Measurements from ENCODE around the gene CABLES1. TPM values are rescaled to one million over a fixed set of nuclear protein-coding genes. Genes with fewer than 3 reads are reported as not detected.

CABLES1 gene
- polyA plus RNA-seq, 2 of the 4 experiments (the other 2 are of a cell fraction): 4.5 to 8.6 TPM

- TF ChIP-seq ATOH8 (CRISPR knock-in tag; IDR thresholded peaks at IDR 0.05; ENCODE audit: low read depth): no peak
- no peak for TF ChIP-seq ZSCAN20 (CRISPR knock-in tag; IDR thresholded peaks at IDR 0.05)
- no peak for TF ChIP-seq HOXB5 (CRISPR knock-in tag; IDR thresholded peaks at IDR 0.05)
Measured at GRCh38 chr18:23186781-23187180, 51.5 kb downstream of the CABLES1 start (continued).

DNA sequence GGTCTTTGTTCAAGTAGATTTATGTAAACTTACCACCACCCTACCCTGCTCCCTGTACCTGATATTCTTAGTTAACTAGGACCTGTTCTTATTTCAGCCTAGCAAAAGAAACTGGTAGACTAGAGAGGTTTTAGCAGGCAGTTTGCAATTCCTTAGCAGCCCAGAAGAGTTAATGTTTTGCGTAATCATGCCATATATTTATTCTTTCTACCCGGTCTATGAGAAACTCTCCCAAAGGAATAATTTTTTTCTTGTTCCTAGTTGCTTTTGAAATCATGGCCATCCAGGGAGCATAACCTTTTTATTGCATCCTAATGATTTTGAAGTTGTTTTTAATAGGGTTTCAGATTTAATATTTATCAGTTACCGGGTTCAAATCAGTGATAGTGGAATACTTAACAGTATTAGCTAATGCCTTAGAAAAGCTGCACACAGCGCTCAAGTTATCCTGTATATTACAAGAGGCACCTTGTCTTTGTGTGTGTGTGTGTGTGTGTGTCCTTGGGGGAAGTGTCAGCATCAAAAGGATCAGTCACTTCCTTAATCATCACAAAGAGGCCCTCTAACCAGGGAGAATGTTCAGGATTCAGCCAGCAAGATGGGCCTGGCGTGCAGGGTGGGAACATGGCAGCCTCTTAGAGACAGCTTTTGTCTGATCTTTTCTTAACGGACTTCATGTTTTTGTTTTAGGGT, 52.9 kb downstream of the CABLES1 start:
- Histone ChIP-seq H3K4me1 (no peaks in the 10 kb centered on the region), H3K27ac (no peak overlapping the region), H3K4me2 (no peak overlapping the region), H3K9me3 (no peaks in the 10 kb centered on the region), H3K4me3 (no peak overlapping the region)
- POLR2A ChIA-PET: no interaction called here
- no peak for TF ChIP-seq ATOH8 (CRISPR knock-in tag; IDR thresholded peaks at IDR 0.05; ENCODE audit: low read depth)
- no peak for TF ChIP-seq HOXB13 (CRISPR knock-in tag; IDR thresholded peaks at IDR 0.05; ENCODE audit: low read depth)
- TF ChIP-seq MYC (IDR thresholded peaks at IDR 0.05; ENCODE audit: borderline replicate concordance, low read length): no peak
- TF ChIP-seq EHMT2 (IDR thresholded peaks at IDR 0.05; ENCODE audit: low read depth): no peak
- TF ChIP-seq HDAC2 (IDR thresholded peaks at IDR 0.05): no peak
- no peak for TF ChIP-seq CBX8 (IDR thresholded peaks at IDR 0.05)
- TF ChIP-seq ZC3H11A (IDR thresholded peaks at IDR 0.05): no peak
- no peak for TF ChIP-seq NR3C1 (IDR thresholded peaks at IDR 0.05)
- no peak for TF ChIP-seq TP53 (CRISPR knock-in tag; IDR thresholded peaks at IDR 0.05)
- no peak for TF ChIP-seq KDM1A (IDR thresholded peaks at IDR 0.05; ENCODE audit: low read depth)
- 86% methylated on average over 6 of the region's 6 CpGs for WGBS (ENCODE audit: missing lambda C conversion rate)
- ATAC-seq (no peak), DNase-seq (ENCODE audit: low read depth in 1 of 2, low spot score in 1 of 2) (no peak), FAIRE-seq (no peak)
- CTCF ChIA-PET: no interaction called here

DNA sequence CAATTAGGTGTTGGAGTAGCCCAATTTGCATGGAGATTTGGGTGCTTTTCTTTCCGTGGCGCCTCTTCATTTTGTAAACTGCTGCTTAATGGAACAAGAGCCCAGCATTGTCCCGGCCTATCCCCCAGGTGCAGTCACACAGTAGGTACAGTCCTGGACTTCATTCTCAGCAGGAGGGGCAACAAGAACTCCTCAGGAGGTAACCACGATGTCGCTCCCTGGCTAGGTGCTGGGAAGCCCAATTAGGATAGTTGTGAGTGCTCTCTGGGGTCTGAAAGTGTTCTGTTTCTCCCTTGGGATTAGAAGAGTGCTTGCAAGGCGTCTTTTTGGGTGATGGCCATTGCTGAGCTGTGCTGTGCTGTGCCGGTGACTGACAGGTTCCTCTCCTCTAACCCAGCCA, 53.8 kb downstream of the CABLES1 start:
- 94% methylated on average over 7 of the region's 7 CpGs for WGBS (ENCODE audit: missing lambda C conversion rate)
- POLR2A ChIA-PET: no interaction called here
- TF ChIP-seq NPAS2 (CRISPR knock-in tag; IDR thresholded peaks at IDR 0.05; ENCODE audit: borderline replicate concordance) (no peak), FOSL2 (IDR thresholded peaks at IDR 0.05) (no peak), FOSL2 (CRISPR knock-in tag; IDR thresholded peaks at IDR 0.05) (no peak), MAFK (IDR thresholded peaks at IDR 0.05; ENCODE audit: partially characterized antibody) (no peak), CHD2 (IDR thresholded peaks at IDR 0.05; ENCODE audit: low read length, partially characterized antibody) (no peak), ZNF302 (CRISPR knock-in tag; IDR thresholded peaks at IDR 0.05) (no peak), NFE2L2 (conservative IDR thresholded peaks at IDR 0.05; ENCODE audit: low read length) (no peak), HOXA7 (CRISPR knock-in tag; IDR thresholded peaks at IDR 0.05) (no peak), HEYL (CRISPR knock-in tag; IDR thresholded peaks at IDR 0.05) (no peak), EP300 (IDR thresholded peaks at IDR 0.05) (no peak)

More for the DNA sequence above, 53.8 kb downstream of the CABLES1 start:
- ATAC-seq: no peak
- Histone ChIP-seq H3K4me3 (no peak overlapping the region), H3K9me3 (no peaks in the 10 kb centered on the region), H3K4me1 (no peaks in the 10 kb centered on the region), H3K4me2 (no peak overlapping the region), H3K27ac (no peak overlapping the region)
- CTCF ChIA-PET: no interaction called here
- DNase-seq (ENCODE audit: low read depth in 1 of 2, low spot score in 1 of 2): no peak
- FAIRE-seq: no peak
